HG03520 (cell line): ENCODE data around the gene SFT2D2.
"Not testable (repeated sequence)": the region's sequence is repeated elsewhere in the genome, so short reads cannot be mapped to it uniquely, and the experiment has no call there.

Source experiments
- ATAC-seq: cut with Tn5 transposase; IDR thresholded peaks from one replicate; pipeline ENCODE4 v1.9.1; 2021; ENCODE audit warnings: mild to moderate bottlenecking, moderate library complexity; ENCODE audit not compliant: unreplicated experiment

SFT2D2 gene

DNA sequence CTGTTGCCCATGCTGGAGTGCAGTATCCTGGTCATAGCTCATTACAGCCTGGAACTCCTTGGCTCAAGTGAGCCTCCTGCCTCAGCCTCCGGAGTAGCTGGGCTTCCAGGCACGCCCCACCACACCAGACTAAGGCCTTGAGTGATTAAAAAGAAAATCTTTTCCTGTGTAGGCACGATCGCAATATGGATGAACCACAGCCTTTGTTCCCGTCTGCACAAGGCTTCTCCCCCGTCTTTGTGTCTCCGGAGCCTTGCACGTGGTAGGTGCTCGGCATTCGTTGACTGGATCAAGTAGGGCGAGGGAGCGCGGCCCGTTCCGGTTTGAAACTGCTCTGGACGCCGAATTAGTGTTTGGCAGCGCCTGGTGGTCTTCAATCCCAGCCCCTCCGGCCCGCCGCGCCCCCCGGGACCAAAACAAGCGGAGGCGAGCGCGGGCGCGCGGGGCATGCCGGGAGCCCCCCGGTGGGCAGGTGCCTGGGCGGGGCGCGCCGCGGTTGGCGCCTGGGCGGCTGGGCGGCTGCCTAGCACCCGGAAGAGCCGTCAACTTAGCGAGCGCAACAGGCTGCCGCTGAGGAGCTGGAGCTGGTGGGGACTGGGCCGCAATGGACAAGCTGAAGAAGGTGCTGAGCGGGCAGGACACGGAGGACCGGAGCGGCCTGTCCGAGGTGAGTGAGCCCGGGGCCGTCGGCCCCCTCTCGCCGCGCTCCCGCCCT, at the start of gene SFT2D2:
SFT2D2 (plus strand) TSS at position 529 of the 715 bp plus-strand sequence; CDS start at position 605, 76 bp downstream.
- peak; percentile 78 for ATAC-seq

DNA sequence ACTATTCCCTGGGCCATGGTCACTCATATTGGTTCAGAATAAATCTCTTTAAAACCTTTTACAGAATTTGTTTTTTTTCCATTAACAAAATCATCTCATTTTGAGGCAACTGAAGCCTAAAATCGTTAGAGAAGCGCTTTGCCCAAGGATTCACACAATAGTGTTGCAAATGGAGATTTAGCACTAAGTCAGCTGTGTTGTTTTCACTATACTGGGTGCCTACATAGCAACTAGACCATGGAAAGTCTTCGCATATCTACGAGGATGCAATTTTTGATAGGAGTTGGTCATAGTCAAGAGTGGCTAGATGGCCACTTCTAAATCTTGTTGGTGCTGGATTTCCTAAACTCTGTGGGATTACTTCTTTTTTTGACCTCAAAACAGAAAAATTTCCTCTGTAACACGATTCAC, 47.6 kb upstream of the SFT2D2 start:
- no peak for ATAC-seq

DNA sequence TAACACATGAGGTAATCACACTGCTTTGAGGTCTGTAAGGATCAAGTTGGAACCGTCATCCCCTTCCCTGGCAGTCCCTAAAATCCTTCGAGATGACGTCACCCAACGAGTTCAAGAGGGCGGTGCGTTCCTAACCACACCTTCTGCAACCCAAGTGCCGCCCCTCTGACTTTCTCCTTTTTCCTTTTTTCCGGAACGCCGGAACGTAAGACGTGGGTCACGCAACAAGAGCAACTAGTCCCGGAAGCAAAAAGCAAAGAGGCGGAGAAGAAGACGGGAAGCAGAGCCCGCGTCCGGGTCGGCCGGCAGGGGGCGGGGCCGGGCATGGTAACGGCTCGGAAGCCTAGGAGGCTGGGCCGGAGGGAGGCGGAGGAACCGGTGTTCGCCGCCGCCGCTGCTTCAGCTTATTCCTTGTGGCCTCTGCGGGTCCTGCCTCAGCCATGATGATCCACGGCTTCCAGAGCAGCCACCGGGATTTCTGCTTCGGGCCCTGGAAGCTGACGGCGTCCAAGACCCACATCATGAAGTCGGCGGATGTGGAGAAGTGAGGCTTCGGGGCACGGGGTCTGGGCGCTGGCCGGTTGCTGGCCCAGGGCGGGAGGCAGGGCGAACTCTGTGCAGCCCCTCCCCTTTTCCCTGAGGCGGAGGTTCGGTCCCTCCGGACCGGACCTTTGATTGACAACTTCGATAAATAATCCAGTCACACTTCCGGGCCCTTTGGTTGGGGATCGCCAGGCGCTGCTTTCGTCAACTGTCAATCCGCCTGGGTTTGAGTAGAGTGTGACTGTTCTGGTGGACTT, 47.0 kb upstream of the SFT2D2 start, which contains the start of gene TIPRL:
TIPRL (plus strand) TSS at position 325 of the 800 bp plus-strand sequence; CDS start at position 441, 116 bp downstream.
- ATAC-seq, result peak; percentile 90

DNA sequence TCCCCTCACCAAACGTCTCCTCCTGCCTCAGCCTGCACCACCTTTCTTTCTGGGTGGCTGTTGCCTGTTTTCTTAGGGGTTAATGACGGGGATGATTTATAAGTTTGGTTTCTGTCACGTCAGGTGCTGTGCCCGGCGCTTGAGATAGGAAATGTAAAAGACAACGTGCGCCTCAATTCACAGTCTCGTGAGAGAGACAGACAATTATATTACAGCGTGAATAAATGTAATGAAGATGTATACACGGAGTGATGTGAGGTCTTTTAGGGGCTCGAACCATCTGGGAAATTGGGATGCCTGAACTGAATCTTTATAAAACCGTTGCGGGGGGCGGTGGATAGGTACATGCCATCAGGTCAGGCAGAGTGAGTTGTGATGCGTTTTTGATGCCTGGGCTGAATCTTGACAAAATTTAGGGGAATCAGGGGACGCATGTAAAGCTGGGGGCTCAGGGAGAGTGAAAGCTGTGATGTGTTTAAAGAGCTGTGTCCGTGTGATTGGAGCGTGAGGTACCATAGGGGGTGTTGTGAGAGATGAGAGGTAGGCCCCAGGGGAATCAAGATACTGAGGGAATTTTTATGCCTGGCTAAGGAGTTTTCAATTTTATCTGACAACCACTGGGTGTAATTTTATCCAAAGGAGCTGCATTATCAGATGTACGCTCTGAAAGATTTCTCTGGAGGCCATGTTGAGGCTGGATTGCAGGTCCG, 46.2 kb upstream of the SFT2D2 start:
- ATAC-seq, result no peak

DNA sequence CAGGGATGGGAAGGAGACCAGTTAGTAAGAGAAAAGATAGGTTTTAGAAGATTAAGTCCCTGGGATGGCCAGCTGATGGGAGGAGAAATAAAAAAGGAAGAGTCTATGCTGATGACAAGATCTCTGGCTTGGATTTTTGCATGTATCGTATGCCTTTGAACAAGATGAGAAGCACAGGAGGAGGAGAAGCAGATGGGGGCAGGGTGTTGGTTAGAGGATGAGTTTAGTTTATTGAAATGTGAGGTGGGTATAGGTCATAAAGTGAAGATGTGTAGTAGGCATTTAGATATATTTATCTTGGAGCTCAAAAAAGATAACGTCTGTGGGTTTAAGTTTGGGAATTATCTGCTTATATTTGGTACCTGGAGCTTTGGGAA, 45.7 kb upstream of the SFT2D2 start:
- no peak for ATAC-seq

DNA sequence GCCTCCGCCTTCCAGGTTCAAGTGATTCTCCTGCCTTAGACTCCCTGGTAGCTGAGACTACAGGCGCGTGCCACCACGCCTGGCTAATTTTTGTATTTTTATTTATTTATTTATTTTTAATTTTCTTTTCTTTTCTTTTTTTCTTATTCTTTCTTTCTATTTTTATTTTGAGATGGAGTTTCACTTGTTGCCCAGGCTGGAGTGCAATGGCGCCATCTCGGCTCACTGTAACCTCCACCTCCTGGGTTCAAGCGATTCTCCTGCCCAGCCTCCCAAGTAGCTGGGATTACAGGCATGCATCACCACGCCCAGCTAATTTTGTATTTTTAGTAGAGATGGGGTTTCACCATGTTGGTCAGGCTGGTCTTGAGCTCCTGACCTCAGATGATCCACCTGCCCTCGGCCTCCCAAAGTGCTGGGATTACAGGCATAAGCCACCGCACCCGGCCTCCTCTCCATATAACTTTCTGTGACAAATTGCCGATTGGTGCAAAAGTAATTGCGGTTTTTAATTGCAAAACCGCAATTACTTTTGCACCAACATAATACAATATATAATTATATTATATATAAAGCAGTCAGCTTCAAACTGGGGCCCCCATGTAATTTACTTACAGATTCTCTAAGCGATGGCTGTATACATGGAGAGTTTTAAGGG, 44.6 kb upstream of the SFT2D2 start:
- ATAC-seq, result not testable (repeated sequence)

DNA sequence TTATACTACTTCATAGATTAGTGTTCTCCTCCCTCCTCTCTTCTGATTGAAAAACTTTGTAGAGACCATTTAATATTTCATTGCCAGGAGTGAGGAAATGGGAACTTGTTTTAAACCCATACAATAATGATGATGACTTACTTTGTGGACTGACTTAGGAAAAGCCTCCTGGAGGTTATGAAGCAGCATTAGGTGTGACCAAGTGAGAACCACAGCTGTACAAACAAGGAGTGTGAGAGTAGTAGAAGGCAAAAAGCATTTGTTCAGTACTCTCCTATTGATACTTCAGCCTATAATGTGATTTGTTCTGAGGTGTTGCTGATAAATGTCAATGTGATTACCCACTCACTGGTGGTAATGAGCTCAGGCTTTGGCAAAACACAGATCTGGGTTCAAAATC, 38.6 kb upstream of the SFT2D2 start:
- ATAC-seq, result no peak

DNA sequence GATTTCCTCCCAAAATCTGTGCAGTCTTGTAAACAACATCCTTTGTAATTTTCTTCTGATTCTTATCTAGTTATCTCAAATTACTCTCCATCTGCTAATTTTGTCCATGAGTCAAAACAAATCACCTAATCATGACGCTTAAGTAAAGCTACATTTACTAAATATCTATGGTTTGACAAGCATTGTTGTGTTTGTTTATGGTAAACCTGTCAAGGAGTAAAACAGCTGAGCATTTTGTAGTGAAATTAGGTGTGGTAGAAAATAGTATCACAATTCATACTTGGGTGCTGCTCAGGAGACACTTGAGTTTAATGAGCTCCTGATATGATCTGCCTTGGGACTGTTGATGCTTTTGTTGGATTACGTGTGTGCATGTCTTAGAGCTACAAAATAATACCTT, 35.4 kb upstream of the SFT2D2 start:
- ATAC-seq, result no peak

DNA sequence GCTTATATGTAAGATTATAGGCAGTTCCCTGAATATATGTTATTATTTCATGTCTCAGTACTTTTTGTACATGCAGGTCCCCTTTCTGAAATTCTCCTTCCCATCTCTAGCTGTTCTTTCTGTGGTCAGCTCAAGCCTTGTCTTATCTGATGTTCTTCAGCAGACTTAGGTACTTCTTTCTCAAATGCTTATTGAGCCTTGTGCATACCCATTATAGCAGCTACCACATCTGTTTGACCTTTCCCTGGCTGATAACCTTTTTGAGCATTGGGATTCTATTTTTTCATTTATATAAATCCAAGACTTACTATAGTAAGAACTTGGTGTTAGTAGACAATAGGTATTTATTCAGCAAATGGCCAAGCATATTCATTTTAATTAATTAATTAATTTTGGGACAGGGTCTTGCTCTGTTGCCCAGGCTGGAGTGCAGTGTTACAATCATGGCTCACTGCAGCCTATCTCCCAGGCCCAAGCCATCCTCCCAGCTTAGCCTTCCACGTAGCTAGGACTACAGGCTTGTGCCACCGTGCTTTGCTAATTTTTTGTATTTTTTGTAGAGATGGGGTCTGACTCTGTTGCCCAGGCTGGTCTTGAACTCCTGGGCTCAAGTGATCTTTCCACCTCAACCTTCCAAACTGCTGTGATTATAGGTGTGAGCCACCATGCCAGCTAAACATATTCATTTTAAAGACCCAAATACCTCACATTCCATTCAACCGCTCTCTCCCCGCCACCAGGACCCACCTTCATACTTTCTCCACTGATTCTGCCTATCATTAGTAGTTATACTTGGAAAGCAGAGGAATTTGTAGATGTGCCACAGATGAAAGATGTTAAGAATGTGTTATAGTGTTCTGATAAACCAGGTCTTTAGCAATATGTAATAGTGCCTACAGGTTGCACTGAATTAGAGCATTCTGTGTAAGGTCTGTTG, 30.3 kb upstream of the SFT2D2 start:
- no peak for ATAC-seq

DNA sequence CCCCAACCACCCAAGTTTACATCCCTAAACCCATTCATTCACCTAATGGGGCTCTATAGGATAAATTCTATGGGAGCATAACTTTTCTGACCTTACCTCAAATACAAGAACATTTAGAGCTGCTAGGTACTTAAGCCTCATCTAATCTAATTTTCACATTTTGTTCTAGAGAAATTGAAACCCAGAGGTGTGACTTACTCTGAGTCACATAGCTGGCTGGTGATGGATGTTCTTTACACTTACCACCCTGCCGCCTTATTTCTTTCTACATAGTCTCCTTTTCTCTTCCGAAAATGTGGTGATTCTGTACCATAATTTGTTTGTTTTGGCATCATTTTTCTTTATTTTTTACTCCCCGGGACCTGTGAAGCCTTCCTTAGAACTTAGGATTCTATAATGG, 26.7 kb upstream of the SFT2D2 start:
- ATAC-seq, result no peak

DNA sequence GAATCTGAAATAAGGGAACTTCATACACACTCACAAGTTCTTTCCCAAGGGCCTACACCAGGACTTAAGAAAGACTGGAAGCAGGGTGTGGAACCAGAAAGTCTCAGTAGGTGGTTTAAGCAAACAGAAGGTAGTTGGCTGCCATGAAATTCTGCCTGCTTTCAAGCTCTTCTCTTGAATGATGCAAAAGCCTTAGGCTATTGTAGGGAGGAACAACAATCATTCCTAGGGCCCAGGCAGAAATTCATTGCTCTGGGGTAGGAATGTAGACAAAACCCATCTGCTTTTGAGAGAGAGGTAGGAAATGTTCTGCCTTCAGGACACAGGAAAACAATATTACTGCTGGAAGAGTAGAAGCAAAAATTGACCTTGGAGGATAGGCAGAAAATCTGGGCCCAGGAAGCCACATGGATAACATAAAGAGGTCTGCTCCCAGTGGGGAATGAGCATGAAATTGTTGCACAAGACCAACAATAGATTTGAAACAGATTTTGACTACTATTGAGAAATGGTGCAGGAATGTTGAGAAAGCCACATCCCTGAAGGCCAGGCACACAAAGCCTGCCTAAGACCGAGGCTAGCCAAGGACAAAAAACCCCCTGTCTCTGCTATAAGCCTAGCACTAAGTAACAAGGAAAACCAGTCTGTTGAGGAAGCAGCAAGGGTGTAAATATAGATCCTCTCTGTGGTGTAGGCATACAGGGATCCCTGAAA, 22.7 kb upstream of the SFT2D2 start:
- no peak for ATAC-seq

DNA sequence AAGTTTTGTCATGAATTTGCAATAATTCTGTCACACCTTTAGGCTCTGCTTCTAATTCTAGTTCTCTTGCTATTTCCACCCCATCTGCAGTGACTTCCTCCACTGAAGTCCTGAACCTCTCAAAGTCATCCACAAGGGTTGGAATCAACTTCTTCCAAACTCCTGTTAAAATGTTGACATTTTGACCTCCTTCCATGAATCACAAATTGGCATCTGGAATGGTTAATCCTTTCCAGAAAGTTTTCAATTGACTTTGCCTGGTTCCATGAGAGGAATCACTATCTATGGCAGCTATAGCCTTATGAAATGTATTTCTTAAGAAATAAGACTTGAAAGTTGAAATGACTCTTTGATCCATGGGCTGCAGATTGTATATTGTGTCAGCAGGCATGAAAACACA, 19.7 kb upstream of the SFT2D2 start:
- no peak for ATAC-seq

DNA sequence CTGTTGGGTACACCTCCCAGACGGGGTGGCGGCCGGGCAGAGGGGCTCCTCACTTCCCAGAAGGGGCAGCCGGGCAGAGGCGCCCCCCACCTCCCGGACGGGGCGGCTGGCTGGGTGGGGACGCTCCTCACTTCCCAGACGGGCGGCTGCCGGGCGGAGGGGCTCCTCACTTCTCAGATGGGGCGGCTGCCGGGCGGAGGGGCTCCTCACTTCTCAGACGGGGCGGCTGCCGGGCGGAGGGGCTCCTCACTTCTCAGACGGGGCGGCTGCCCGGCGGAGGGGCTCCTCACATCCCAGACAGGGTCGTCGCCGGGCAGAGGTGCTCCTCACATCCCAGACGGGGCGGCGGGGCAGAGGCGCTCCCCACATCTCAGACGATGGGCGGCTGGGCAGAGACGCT, 18.1 kb upstream of the SFT2D2 start:
- ATAC-seq, result not testable (repeated sequence)

DNA sequence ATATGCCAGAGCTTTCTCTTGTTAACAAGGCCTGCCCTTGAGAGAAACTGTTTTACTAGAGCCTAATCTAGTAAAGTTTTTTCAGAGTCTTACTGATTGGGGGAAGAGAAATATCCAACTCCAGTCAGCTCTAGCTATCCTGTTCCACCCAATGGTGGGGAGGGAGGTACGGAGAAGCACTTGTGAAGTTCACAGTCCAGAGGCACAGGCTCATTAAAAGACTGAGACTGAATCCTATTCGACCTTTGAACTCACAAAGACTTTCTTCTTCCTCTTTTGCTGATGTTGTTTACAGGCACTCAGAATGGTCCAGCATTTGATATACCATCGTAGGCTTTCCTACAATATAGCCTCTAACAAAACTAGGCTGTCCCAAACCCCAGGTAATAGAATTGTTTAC, 15.5 kb upstream of the SFT2D2 start:
- no peak for ATAC-seq

DNA sequence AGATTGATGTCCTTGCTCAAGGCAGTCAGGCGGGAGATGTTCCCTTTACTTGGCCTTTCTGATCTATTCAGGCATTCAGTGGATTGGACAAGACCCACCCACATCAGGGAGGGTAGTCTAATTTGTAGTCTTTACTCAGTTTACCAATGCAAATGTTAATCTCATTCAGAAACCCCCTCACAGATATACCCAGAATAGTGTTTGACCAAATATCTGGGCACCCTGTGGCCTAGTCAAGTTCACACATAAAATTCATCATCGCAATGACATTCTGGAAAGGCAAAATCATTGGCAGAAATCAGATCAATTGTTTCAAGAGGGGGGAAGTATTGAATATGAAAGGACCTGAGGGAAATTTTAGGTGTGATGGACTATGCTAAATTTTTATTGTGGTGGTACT, 12.5 kb upstream of the SFT2D2 start:
- ATAC-seq, result no peak

DNA sequence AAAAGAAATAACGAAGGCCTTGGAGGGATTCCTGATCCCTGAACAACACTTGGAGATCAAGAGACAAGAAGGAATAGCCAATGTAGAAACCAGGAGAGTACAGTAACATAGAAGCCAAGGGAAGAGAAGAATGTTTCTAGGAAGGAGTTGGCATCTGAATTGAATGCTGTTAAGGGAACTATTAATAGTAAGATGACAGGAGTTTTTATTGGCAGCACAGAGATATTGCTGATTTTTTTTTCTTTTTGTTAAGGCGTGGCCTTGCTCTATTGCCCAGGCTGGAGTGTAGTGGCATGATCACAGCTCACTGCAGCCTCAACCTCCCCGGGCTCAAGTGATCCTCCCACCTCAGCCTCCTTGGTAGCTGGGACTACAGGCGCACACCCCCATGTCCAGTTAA, 9.6 kb upstream of the SFT2D2 start:
- no peak for ATAC-seq

DNA sequence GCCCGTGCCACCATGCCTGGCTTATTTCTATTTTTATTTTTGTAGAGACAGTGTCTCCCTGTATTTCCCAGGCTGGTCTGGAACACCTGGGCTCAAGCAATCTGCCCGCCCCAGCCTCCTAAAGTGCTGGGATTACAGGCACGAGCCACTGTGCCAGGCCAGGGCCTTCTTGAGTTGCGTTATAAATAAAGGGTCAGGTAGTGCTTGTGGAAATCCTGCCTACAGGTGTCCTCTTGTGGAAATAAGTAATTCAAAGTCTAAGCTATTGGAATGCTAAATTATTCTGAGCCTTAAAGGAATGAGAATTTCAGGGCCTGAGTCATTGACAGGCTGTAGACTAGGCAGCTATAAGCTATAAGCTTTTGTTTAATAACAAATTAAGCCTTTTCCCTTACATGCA, 8.1 kb upstream of the SFT2D2 start:
- ATAC-seq, result no peak

DNA sequence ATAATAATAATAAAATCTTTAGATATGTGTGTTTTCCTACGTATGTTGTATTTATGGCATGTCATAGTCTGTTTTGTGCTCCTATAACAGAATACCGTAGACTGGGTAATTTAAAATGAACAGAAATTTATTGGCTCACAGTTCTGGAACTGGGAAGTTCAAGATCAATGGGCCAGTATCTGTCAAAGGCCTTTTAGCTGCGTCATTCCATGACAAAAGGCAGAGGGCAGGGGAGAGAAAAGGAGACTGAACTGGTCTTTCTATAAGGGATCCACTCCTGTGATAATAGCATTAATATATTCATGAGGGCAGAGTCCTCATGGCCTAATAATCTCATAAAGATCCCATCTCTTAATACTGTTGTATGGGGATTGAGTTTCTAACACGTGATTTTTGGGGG, 7.1 kb upstream of the SFT2D2 start:
- ATAC-seq, result no peak

DNA sequence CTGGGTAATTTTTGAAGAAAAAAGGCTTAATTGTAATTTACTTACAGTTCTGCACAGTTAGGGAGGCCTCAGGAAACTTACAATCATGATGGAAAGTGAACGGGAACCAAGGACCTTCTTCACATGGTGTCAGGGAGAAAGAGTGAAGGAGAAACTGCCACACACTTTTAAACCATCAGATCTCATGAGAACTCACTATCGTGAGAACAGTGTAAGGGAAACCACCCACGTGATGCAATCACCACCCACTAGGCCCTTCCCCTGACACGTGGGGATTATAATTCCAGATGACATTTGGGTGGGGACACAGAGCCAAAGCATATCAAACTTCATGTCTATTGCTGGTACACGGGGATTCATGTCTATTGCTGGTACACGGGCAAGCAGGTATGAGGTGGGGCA, 5.3 kb upstream of the SFT2D2 start:
- ATAC-seq, result no peak
